ENCODE measurements around the gene CBARP. TPM values are rescaled to one million over a fixed set of nuclear protein-coding genes. Genes with fewer than 3 reads are reported as not detected.
A peak's percentile ranks its signal among the peaks of the same experiment; 100 is the strongest.
"Not testable (repeated sequence)": the region's sequence is repeated elsewhere in the genome, so short reads cannot be mapped to it uniquely, and the experiment has no call there.

The CBARP gene
- total RNA-seq, 1 donor from 2014 or later, result 26.2 TPM

DNA sequence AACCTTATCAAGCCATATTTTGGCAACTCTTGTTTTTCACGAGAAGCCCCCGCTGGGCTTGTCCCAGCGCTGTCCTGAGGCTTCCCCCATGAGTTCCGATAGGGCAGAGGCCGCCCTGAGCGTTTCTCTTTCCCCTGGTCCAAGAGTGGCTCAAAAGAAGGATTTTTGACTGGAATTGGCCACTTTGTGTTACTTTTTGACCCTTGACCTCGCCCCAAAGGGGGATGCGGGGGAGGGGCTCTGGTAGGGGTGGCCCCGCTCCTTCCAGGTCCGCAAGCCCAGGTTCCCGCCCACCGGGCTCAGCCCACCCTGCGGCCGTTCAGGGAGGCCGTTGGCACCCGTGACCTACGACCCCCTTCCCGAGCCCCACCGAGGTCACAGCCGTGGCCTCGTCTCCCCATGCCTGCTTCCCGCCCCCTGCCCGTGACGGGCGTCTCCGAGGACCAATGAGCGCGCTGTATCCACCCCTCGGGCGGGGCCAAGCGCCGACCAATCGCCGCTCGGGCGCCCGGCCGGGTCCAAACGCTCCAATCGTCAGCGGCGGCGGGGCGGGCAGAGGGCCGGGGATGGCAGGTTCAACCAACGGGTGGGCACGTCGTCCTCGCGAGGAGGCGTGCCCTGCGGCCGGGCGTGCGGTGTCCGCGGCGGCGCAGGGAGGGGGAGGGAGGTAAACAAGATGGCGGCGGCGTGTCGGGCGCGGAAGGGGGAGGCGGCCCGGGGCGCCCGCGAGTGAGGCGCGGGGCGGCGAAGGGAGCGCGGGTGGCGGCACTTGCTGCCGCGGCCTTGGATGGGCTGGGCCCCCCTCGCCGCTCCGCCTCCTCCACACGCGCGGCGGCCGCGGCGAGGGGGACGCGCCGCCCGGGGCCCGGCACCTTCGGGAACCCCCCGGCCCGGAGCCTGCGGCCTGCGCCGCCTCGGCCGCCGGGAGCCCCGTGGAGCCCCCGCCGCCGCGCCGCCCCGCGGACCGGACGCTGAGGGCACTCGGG lies 32.4 kb downstream of the CBARP start, which contains the start of gene STK11:
Gene STK11 (plus strand): TSS at position 665 of the 986 bp plus-strand sequence. CDS start 1,136 bp downstream, outside the sequence.
- peak; percentile 100 for DNase-seq (ENCODE audit: low read depth, low spot score)
- no peaks in the 10 kb centered on the region for H3K36me3 Mint-ChIP-seq (ENCODE audit: low read depth)
- TF ChIP-seq, protein P1, sequence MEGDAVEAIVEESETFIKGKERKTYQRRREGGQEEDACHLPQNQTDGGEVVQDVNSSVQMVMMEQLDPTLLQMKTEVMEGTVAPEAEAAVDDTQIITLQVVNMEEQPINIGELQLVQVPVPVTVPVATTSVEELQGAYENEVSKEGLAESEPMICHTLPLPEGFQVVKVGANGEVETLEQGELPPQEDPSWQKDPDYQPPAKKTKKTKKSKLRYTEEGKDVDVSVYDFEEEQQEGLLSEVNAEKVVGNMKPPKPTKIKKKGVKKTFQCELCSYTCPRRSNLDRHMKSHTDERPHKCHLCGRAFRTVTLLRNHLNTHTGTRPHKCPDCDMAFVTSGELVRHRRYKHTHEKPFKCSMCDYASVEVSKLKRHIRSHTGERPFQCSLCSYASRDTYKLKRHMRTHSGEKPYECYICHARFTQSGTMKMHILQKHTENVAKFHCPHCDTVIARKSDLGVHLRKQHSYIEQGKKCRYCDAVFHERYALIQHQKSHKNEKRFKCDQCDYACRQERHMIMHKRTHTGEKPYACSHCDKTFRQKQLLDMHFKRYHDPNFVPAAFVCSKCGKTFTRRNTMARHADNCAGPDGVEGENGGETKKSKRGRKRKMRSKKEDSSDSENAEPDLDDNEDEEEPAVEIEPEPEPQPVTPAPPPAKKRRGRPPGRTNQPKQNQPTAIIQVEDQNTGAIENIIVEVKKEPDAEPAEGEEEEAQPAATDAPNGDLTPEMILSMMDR (conservative IDR thresholded peaks at IDR 0.05), result no peak
- no peak within 1 kb of the TSS for H3K27ac Mint-ChIP-seq (ENCODE audit: unreplicated experiment)
- H3K27me3 Mint-ChIP-seq (ENCODE audit: low read depth), result no peaks in the 10 kb centered on the region
- H3K4me3 Mint-ChIP-seq, result peak within 1 kb of the TSS; percentile 88
- H3K9me3 Mint-ChIP-seq, result no peaks in the 10 kb centered on the region
- peaks cover 31% of the 10 kb centered on the region for H3K4me1 Mint-ChIP-seq

- not testable (repeated sequence) for H3K27me3 Mint-ChIP-seq (ENCODE audit: low read depth); H3K27ac Mint-ChIP-seq (ENCODE audit: unreplicated experiment); H3K4me1 Mint-ChIP-seq; H3K36me3 Mint-ChIP-seq (ENCODE audit: low read depth); H3K4me3 Mint-ChIP-seq; DNase-seq (ENCODE audit: low read depth, low spot score); H3K9me3 Mint-ChIP-seq
These were observed 37.2 kb downstream of the CBARP start for GRCh38 chr19:1200614-1201013.

- H3K9me3 Mint-ChIP-seq, result no peaks in the 10 kb centered on the region
- H3K4me1 Mint-ChIP-seq, result peaks cover 8% of the 10 kb centered on the region
- no peak overlapping the region for H3K27ac Mint-ChIP-seq (ENCODE audit: unreplicated experiment)
- H3K27me3 Mint-ChIP-seq (ENCODE audit: low read depth), result no peaks in the 10 kb centered on the region
- TF ChIP-seq, protein P1 (conservative IDR thresholded peaks at IDR 0.05), result no peak
- no peak overlapping the region for H3K4me3 Mint-ChIP-seq
- no peaks in the 10 kb centered on the region for H3K36me3 Mint-ChIP-seq (ENCODE audit: low read depth)
- DNase-seq (ENCODE audit: low read depth, low spot score), result no peak
These were observed 38.3 kb downstream of the CBARP start for GRCh38 chr19:1199531-1199930.

GRCh38 chr19:1189419-1189818 lies 48.4 kb downstream of the CBARP start:
- TF ChIP-seq, protein P1 (conservative IDR thresholded peaks at IDR 0.05), result no peak
- H3K27me3 Mint-ChIP-seq (ENCODE audit: low read depth), result no peaks in the 10 kb centered on the region
- no peak overlapping the region for H3K27ac Mint-ChIP-seq (ENCODE audit: unreplicated experiment)
- no peak overlapping the region for H3K4me3 Mint-ChIP-seq
- H3K9me3 Mint-ChIP-seq, result no peaks in the 10 kb centered on the region
- H3K36me3 Mint-ChIP-seq (ENCODE audit: low read depth), result no peaks in the 10 kb centered on the region
- H3K4me1 Mint-ChIP-seq, result peaks cover 4% of the 10 kb centered on the region
- no peak for DNase-seq (ENCODE audit: low read depth, low spot score)

DNA sequence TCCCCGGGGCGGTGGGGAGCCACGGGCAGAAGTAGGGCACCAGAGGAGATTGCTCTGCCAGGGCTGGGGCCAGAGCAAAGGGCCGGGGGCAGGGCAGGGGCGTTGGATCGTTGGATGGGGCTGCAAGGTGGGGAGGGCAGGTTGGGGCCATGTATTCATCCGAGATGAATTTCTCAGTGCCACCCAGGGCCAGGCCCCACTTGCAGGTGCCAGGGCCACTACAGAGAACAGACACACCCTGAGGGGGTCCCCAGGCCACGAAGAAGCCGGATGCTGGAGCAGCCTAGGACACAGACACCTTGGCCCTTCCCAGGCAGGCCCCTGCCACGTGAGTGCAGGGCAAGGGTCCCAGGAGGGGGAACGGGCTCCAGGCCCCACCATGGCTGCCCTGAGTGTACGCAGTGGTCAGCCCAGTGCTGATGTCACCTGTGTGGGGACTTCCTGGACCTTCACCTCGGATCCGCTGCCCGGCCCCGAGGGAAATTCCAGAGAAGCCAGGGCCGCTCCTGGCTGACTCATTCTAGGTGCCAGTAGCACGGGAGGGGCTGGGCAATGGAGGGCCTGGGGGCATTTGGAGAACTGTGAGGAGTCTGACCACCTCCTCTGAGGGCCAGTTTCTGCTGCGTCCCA lies 54.1 kb downstream of the CBARP start:
- DNase-seq (ENCODE audit: low read depth, low spot score), result no peak
- TF ChIP-seq, protein P1 (conservative IDR thresholded peaks at IDR 0.05), result no peak
- Mint-ChIP-seq H3K4me1 (peaks cover 11% of the 10 kb centered on the region), H3K4me3 (no peak overlapping the region), H3K27ac (ENCODE audit: unreplicated experiment) (no peak overlapping the region), H3K36me3 (ENCODE audit: low read depth) (no peaks in the 10 kb centered on the region), H3K27me3 (ENCODE audit: low read depth) (no peaks in the 10 kb centered on the region), H3K9me3 (no peaks in the 10 kb centered on the region)
